ENCODE results near the gene NAA60.

Gene NAA60

DNA sequence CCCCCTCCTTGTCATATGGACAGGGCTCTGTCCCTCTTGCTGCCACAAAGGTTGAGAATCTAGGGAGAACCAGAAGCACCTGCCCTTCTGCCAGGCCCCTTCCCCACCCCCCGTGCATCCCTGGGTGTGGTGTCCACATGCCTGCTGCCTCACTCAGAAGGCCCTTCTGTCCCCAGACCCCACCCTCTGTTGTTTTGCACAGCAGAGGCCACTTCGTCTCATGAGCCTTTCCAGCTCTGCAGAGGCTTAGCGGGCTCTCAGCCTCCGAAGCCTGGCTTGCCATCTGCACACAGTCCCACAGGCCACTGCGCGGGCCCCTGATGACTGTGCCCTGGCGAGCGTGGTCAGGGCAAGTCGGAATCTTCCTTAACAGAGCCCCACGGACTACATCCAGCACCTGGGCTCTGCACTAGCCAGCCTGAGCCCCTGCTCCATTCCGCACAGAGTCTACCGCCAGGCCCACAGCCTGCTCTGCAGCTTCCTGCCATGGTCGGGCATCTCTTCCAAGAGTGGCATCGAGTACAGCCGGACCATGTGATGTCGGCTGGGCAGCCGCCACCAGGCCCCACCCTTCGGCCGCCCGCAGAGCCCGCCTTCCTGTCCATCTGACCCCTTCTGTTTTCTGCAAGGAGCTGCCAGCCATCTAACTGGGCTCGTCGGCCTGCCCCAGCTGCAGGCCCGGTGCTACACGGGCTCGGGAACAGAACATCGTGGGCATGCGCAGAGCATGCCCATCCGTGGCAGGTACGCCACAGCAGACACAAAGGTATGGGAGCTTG lies 41.0 kb downstream of the NAA60 start:
- no peaks in the 10 kb centered on the region for H3K27me3 ChIP-seq (ENCODE audit: insufficient read depth, low read length)

GRCh38 chr16:3485097-3485745 lies 41.7 kb downstream of the NAA60 start:
- Histone ChIP-seq H3K36me3 (ENCODE audit: insufficient read depth, low read length) (peaks cover 5% of the 10 kb centered on the region), H3K79me2 (ENCODE audit: control insufficient read depth, insufficient read depth, low read length, unreplicated experiment) (no peaks in the 10 kb centered on the region), H3K4me3 (ENCODE audit: low read depth, low read length) (no peak overlapping the region), H3K27me3 (ENCODE audit: insufficient read depth, low read length) (no peaks in the 10 kb centered on the region), H3K4me1 (ENCODE audit: control insufficient read depth, insufficient read depth, low read length, unreplicated experiment) (no peaks in the 10 kb centered on the region), H3K27ac (ENCODE audit: low read depth, low read length) (no peak overlapping the region), H2AFZ (ENCODE audit: low read length, unreplicated experiment) (no peak overlapping the region)

More for the DNA sequence above, 41.0 kb downstream of the NAA60 start:
- Histone ChIP-seq H3K4me3 (ENCODE audit: low read depth, low read length) (no peak overlapping the region), H3K79me2 (ENCODE audit: control insufficient read depth, insufficient read depth, low read length, unreplicated experiment) (no peaks in the 10 kb centered on the region), H2AFZ (ENCODE audit: low read length, unreplicated experiment) (no peak overlapping the region), H3K36me3 (ENCODE audit: insufficient read depth, low read length) (peaks cover 5% of the 10 kb centered on the region), H3K4me1 (ENCODE audit: control insufficient read depth, insufficient read depth, low read length, unreplicated experiment) (no peaks in the 10 kb centered on the region), H3K27ac (ENCODE audit: low read depth, low read length) (no peak overlapping the region)

DNA sequence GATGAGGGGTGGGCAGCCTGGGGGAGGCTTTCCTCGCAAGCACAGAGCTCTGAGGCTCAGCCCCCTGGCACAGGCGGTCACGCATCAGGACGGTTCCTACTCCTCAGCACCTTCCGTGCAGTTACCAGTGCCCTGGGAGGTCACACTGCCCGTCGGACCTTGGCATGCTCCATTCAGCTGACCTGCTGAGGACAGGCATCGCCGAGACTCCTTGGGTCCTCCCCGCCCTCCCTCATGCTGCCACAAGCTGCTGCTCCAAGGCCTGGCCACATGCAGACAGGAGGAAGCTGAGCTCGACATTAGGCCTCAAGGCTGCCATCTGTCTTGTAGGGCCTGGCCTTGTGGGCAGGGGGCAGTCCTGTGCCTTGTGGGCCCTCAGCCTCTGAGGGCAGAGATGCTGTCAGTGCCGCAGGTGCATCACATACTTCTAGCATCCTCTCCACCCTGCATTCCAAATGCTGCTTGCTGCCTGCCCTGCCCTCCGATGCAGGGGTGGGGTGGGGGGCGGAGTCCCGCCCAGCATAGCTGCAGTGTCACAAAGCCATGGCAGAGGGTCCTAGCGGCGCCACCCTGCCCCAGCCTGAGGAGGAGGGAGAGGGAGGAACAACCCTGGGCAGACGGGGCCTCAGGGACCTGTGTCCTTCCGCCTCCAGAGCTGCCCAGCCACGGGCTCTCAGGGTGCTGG lies 42.5 kb downstream of the NAA60 start:
- no peak overlapping the region for H3K4me3 ChIP-seq (ENCODE audit: low read depth, low read length)

DNA sequence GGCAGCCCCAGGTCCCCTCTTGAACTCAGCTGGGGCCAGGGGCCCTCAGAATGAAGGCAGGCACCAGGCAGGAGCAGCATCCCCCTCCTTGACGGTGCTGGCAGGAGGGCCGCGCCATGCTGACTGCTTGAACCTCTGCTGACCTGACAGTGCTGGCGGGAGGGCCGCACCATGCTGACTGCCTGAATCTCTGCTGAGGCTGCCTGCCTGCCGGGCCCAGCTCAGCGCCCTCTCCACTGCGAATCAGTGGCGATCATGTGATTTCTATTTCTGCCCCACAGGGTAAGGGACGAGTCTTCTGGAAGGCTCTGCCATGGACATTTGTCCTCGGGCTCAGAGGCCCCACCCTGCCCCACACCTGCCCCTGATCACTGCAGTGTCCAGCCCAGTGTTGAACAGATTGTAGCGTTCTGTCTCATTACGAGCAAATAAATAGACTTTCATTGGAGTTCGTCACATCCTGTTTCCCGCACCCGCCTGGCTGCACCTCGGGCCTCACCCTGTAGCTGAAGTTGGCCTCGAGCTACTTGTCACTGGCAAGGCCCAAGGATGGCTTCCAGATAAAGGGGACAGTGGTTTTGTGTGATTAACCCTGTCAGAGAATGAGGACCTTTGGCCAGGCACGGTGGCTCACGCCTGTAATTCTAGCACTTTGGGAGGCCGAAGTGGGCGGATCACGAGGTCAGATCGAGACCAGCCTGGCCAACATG lies 43.2 kb downstream of the NAA60 start:
- Histone ChIP-seq H3K27ac (ENCODE audit: low read depth, low read length) (no peak overlapping the region), H3K4me1 (ENCODE audit: control insufficient read depth, insufficient read depth, low read length, unreplicated experiment) (no peaks in the 10 kb centered on the region), H3K4me3 (ENCODE audit: low read depth, low read length) (no peak overlapping the region), H2AFZ (ENCODE audit: low read length, unreplicated experiment) (no peak overlapping the region), H3K36me3 (ENCODE audit: insufficient read depth, low read length) (peaks cover 5% of the 10 kb centered on the region), H3K27me3 (ENCODE audit: insufficient read depth, low read length) (no peaks in the 10 kb centered on the region), H3K79me2 (ENCODE audit: control insufficient read depth, insufficient read depth, low read length, unreplicated experiment) (no peaks in the 10 kb centered on the region)

More for the DNA sequence above, 42.5 kb downstream of the NAA60 start:
- Histone ChIP-seq H2AFZ (ENCODE audit: low read length, unreplicated experiment) (no peak overlapping the region), H3K27me3 (ENCODE audit: insufficient read depth, low read length) (no peaks in the 10 kb centered on the region), H3K79me2 (ENCODE audit: control insufficient read depth, insufficient read depth, low read length, unreplicated experiment) (no peaks in the 10 kb centered on the region), H3K27ac (ENCODE audit: low read depth, low read length) (no peak overlapping the region), H3K4me1 (ENCODE audit: control insufficient read depth, insufficient read depth, low read length, unreplicated experiment) (no peaks in the 10 kb centered on the region), H3K36me3 (ENCODE audit: insufficient read depth, low read length) (peaks cover 5% of the 10 kb centered on the region)

- H2AFZ ChIP-seq (ENCODE audit: low read length, unreplicated experiment) = no peak overlapping the region
- H3K4me1 ChIP-seq (ENCODE audit: control insufficient read depth, insufficient read depth, low read length, unreplicated experiment) = no peaks in the 10 kb centered on the region
- no peaks in the 10 kb centered on the region for H3K79me2 ChIP-seq (ENCODE audit: control insufficient read depth, insufficient read depth, low read length, unreplicated experiment)
- H3K4me3 ChIP-seq (ENCODE audit: low read depth, low read length) = no peak overlapping the region
- H3K27me3 ChIP-seq (ENCODE audit: insufficient read depth, low read length) = no peaks in the 10 kb centered on the region
- H3K36me3 ChIP-seq (ENCODE audit: insufficient read depth, low read length) = peaks cover 5% of the 10 kb centered on the region
- H3K27ac ChIP-seq (ENCODE audit: low read depth, low read length) = no peak overlapping the region
Measured at GRCh38 chr16:3487521-3488410, 44.3 kb downstream of the NAA60 start.

DNA sequence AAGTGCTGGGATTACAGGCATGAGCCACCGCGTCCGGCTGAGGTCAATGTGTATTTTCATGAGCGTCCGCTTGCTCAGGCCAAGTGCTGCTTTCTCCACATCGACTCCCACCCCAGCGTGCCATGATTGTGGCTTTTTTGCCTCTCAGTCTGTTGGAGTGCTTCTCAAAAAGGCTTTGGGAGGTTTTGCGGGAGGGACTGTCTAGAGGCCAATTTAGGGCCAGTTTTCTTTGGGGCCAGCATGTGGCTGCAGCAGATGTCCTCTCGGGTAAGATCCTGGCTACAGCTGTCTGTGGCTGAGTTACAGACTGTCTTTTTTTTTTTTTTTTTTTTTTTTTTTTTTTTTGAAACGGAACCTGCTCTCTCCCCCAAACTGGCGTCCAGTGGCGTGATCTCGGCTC lies 45.3 kb downstream of the NAA60 start:
- no peak overlapping the region for H2AFZ ChIP-seq (ENCODE audit: low read length, unreplicated experiment)
- H3K27ac ChIP-seq (ENCODE audit: low read depth, low read length) = no peak overlapping the region
- H3K27me3 ChIP-seq (ENCODE audit: insufficient read depth, low read length) = no peaks in the 10 kb centered on the region
- peaks cover 5% of the 10 kb centered on the region for H3K36me3 ChIP-seq (ENCODE audit: insufficient read depth, low read length)
- H3K4me3 ChIP-seq (ENCODE audit: low read depth, low read length) = no peak overlapping the region
- H3K79me2 ChIP-seq (ENCODE audit: control insufficient read depth, insufficient read depth, low read length, unreplicated experiment) = no peaks in the 10 kb centered on the region
- no peaks in the 10 kb centered on the region for H3K4me1 ChIP-seq (ENCODE audit: control insufficient read depth, insufficient read depth, low read length, unreplicated experiment)

DNA sequence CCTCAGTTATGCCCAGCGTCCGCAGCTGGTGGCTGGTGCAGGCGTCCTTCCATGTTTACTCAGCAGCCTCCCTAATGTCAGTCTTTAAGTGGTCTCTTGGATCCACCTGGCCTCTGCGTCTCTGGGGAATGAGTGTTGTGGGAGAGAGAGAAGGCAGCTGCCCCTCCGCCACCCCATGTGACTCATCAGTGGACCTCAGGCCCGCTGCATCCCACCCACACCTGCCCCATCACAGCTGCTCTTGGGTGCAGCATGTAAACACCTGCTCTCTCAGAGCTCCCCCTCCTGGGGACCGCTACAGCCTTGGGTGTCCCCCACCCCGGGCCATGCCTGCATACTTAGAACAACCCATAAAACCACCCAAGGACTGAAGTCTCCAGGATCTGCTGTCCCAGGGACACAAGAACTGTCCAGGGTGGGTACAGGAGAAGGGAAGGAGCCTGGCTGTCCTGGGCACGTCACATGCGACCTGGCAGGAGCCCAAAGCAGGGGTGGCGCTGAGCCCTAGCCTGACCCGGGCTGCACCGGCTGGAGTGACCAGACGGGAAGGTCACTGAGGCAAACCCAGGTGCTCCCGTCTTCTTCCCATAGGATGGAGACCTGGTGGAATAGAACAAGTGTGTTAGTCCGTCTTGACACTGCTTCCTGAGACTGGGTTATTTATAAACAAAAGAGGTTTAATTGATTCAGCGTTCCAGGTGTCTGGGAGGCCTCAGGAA lies 47.6 kb downstream of the NAA60 start:
- Histone ChIP-seq H2AFZ (ENCODE audit: low read length, unreplicated experiment) (no peak overlapping the region), H3K4me1 (ENCODE audit: control insufficient read depth, insufficient read depth, low read length, unreplicated experiment) (no peaks in the 10 kb centered on the region), H3K36me3 (ENCODE audit: insufficient read depth, low read length) (peaks cover under 1% of the 10 kb centered on the region; the same call in 1 of the 2 replicates), H3K27me3 (ENCODE audit: insufficient read depth, low read length) (no peaks in the 10 kb centered on the region), H3K4me3 (ENCODE audit: low read depth, low read length) (no peak overlapping the region), H3K27ac (ENCODE audit: low read depth, low read length) (no peak overlapping the region), H3K79me2 (ENCODE audit: control insufficient read depth, insufficient read depth, low read length, unreplicated experiment) (no peaks in the 10 kb centered on the region)

DNA sequence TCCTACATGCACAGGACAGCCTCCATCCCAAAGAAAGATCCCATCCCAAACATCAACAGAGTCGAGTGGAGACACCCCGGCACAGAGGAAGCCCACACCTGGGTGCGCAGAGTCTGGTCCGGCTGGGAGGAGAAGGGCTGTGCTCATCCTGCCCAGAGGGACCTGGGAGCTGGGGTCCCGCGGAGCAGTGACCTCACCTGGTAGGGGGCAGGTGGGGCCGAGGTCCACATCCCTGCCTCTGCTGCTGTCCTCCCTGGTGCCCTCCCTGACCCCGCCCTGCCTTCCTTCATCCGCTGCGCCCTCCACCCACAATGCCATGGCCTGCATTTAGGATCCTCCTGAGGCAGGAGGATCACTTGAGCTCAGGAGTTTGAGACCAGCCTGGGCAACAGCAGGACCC lies 48.9 kb downstream of the NAA60 start:
- Histone ChIP-seq H3K27ac (ENCODE audit: low read depth, low read length) (no peak overlapping the region), H3K36me3 (ENCODE audit: insufficient read depth, low read length) (no peaks in the 10 kb centered on the region), H2AFZ (ENCODE audit: low read length, unreplicated experiment) (no peak overlapping the region), H3K79me2 (ENCODE audit: control insufficient read depth, insufficient read depth, low read length, unreplicated experiment) (no peaks in the 10 kb centered on the region), H3K4me1 (ENCODE audit: control insufficient read depth, insufficient read depth, low read length, unreplicated experiment) (no peaks in the 10 kb centered on the region), H3K27me3 (ENCODE audit: insufficient read depth, low read length) (no peaks in the 10 kb centered on the region), H3K4me3 (ENCODE audit: low read depth, low read length) (no peak overlapping the region)

DNA sequence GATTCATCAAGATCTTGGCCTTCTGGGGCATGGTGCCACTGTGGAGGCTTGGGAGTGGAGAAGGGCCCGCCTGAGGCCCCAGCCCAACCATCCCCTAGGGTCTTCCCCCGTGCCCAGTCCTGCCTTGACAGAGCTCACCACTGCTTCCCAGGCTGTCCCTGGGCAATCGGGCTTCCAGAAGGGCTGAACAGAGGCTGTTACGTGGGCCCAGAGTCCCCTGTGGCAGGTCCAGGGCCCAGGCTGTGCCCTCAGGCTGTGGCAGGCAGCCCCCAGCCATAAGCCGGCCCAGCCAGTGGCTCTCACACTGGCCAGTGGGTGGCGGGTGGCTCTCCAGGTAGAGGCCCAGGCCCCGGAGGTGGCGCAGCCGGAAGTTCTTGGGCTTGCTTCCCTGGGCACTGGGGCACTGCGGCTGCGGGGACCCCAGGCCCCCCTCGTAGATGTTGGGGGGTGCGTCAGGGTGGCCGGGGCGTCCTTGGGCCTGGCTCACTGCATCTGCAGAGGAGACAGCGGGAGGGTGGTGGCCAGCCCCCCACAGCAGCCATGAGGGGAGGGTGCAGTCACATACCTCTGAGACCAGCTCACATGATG lies 51.0 kb downstream of the NAA60 start:
- Histone ChIP-seq H3K27ac (ENCODE audit: low read depth, low read length) (no peak overlapping the region), H3K36me3 (ENCODE audit: insufficient read depth, low read length) (no peaks in the 10 kb centered on the region), H3K27me3 (ENCODE audit: insufficient read depth, low read length) (no peaks in the 10 kb centered on the region), H3K79me2 (ENCODE audit: control insufficient read depth, insufficient read depth, low read length, unreplicated experiment) (no peaks in the 10 kb centered on the region), H3K4me1 (ENCODE audit: control insufficient read depth, insufficient read depth, low read length, unreplicated experiment) (no peaks in the 10 kb centered on the region), H2AFZ (ENCODE audit: low read length, unreplicated experiment) (no peak overlapping the region), H3K4me3 (ENCODE audit: low read depth, low read length) (no peak overlapping the region)

All from ACC112 (cell line).